ENCODE data around the gene ABHD16A. TPM values are rescaled to one million over a fixed set of nuclear protein-coding genes. Genes with fewer than 3 reads are reported as not detected.

Gene ABHD16A
- total and polyA plus RNA-seq, 10 of the 15 experiments (the other 5 are each of a cell fraction or from before 2014, with no cell fraction given), result 7.5 to 43.0 (median 32.9) TPM

- TF ChIP-seq ZBTB11 (CRISPR knock-in tag; IDR thresholded peaks at IDR 0.05) (no peak), FOXK2 (IDR thresholded peaks at IDR 0.05) (0 out of 2 replicates have a peak, but pooled peaks have one; percentile 7), RELA (IDR thresholded peaks at IDR 0.05; ENCODE audit: borderline replicate concordance, partially characterized antibody) (no peak), NKRF (conservative IDR thresholded peaks at IDR 0.05) (0 out of 2 replicates have a peak, but pooled peaks have one; percentile 37), TCF3 (IDR thresholded peaks at IDR 0.05; ENCODE audit: borderline replicate concordance, insufficient read depth, low read depth, low read length) (no peak), IKZF2 (IDR thresholded peaks at IDR 0.05) (0 out of 4 replicates have a peak, but pooled peaks have one; percentile 16 to 25), SRF (IDR thresholded peaks at IDR 0.05; ENCODE audit: low read depth in 2 of 2, low read length in 2 of 2) (no peak)
Observed at GRCh38 chr6:31666337-31666965, 36.7 kb downstream of the ABHD16A start (continued).
